Measurements from ENCODE around the gene COL4A3.

GRCh38 chr2:227285741-227286236 lies 121.4 kb downstream of the COL4A3 start:
- TF ChIP-seq POLR2A (IDR thresholded peaks at IDR 0.05; ENCODE audit: low read depth, low read length) = no peak
- no peak for TF ChIP-seq POLR2AphosphoS5 (IDR thresholded peaks at IDR 0.05; ENCODE audit: insufficient read depth, low read depth, low read length)
- TF ChIP-seq, protein P1, sequence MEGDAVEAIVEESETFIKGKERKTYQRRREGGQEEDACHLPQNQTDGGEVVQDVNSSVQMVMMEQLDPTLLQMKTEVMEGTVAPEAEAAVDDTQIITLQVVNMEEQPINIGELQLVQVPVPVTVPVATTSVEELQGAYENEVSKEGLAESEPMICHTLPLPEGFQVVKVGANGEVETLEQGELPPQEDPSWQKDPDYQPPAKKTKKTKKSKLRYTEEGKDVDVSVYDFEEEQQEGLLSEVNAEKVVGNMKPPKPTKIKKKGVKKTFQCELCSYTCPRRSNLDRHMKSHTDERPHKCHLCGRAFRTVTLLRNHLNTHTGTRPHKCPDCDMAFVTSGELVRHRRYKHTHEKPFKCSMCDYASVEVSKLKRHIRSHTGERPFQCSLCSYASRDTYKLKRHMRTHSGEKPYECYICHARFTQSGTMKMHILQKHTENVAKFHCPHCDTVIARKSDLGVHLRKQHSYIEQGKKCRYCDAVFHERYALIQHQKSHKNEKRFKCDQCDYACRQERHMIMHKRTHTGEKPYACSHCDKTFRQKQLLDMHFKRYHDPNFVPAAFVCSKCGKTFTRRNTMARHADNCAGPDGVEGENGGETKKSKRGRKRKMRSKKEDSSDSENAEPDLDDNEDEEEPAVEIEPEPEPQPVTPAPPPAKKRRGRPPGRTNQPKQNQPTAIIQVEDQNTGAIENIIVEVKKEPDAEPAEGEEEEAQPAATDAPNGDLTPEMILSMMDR (IDR thresholded peaks at IDR 0.05; ENCODE audit: extremely low read depth in 1 of 2, insufficient read depth in 1 of 2, low read depth in 1 of 2, low read length in 2 of 2) = no peak
- no peak for TF ChIP-seq FOS (IDR thresholded peaks at IDR 0.05; ENCODE audit: borderline replicate concordance, insufficient read depth, low read length)
- TF ChIP-seq EZH2 (IDR thresholded peaks at IDR 0.05; ENCODE audit: borderline replicate concordance, low read depth, low read length, severe bottlenecking) = no peak
- TF ChIP-seq, protein P2, sequence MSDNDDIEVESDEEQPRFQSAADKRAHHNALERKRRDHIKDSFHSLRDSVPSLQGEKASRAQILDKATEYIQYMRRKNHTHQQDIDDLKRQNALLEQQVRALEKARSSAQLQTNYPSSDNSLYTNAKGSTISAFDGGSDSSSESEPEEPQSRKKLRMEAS (IDR thresholded peaks at IDR 0.05; ENCODE audit: insufficient read depth, insufficient read length) = no peak
